Measurements from ENCODE around the gene NFATC3. TPM values are rescaled to one million over a fixed set of nuclear protein-coding genes. Genes with fewer than 3 reads are reported as not detected.

The NFATC3 gene
- total RNA-seq, 3 donors from 2014 or later, result 64.8 to 72.3 (median 65.3) TPM

DNA sequence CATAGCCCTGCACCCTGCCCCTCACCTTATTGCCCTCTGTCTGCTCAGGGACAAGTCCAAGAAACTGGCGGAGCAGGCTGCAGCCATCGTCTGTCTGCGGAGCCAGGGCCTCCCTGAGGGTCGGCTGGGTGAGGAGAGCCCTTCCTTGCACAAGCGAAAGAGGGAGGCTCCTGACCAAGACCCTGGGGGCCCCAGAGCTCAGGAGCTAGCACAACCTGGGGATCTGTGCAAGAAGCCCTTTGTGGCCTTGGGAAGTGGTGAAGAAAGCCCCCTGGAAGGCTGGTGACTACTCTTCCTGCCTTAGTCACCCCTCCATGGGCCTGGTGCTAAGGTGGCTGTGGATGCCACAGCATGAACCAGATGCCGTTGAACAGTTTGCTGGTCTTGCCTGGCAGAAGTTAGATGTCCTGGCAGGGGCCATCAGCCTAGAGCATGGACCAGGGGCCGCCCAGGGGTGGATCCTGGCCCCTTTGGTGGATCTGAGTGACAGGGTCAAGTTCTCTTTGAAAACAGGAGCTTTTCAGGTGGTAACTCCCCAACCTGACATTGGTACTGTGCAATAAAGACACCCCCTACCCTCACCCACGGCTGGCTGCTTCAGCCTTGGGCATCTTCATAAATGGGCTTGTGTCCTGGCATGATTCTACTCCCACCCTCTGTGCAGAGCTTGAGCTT is 6.3 kb upstream of the NFATC3 start:
- no peak for ATAC-seq
- H3K4me3 Mint-ChIP-seq, result peak overlapping the region; percentile 19
- H3K9me3 Mint-ChIP-seq, result no peaks in the 10 kb centered on the region
- H3K27me3 Mint-ChIP-seq (ENCODE audit: low read depth), result no peaks in the 10 kb centered on the region
- H3K36me3 Mint-ChIP-seq (ENCODE audit: insufficient read depth), result peaks cover 31% of the 10 kb centered on the region
- DNase-seq, result no peak
- H3K4me1 Mint-ChIP-seq (ENCODE audit: low read depth), result peaks cover 89% of the 10 kb centered on the region

- no peak for DNase-seq
- Mint-ChIP-seq H3K4me3 (peak overlapping the region; percentile 67), H3K27me3 (ENCODE audit: low read depth) (no peaks in the 10 kb centered on the region), H3K4me1 (ENCODE audit: low read depth) (peaks cover 89% of the 10 kb centered on the region), H3K9me3 (no peaks in the 10 kb centered on the region), H3K36me3 (ENCODE audit: insufficient read depth) (peaks cover 28% of the 10 kb centered on the region)
- ATAC-seq, result no peak
These were observed 5.9 kb upstream of the NFATC3 start for GRCh38 chr16:68079376-68079625.

DNA sequence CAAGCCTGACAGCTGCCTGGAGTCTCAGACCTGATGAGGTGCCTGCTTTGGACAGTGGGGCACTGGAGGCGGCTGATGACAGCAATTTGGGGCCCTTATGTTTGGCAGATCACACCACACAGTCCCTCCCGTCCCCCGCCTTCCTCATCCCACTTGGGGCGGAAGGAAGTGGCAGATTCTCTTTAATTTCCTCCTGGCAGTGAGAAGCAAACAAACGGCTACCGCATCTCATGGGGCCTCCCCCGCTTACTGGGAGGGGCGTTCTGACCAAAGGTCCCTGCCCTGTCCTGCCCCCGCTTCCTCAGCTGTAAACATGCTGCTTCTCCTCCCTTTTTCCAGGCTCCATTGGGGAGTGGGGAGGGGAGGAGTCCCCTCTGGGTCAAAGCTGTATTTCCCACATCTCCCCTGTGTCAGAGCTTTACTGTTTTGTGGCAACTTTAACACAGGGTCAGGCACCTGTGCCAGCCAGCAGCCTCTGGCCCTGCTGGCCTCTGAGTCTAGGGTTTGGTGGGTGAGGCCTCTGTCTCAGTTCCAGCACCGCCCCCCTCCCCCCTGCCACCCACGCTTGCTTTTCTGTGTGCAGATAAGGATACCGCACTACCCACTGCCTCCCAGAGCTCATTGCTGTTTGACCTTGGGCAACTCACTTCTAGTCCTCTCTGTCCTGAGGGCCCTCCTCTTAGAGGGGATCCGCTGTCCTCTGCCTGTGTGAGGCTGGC is 5.4 kb upstream of the NFATC3 start:
- Mint-ChIP-seq H3K4me3 (peak overlapping the region; percentile 67), H3K9me3 (no peaks in the 10 kb centered on the region), H3K27me3 (ENCODE audit: low read depth) (no peaks in the 10 kb centered on the region), H3K4me1 (ENCODE audit: low read depth) (peaks cover 86% of the 10 kb centered on the region), H3K36me3 (ENCODE audit: insufficient read depth) (peaks cover 24% of the 10 kb centered on the region)
- DNase-seq (peak; percentile 65), ATAC-seq (peak; percentile 11 to 32)

DNA sequence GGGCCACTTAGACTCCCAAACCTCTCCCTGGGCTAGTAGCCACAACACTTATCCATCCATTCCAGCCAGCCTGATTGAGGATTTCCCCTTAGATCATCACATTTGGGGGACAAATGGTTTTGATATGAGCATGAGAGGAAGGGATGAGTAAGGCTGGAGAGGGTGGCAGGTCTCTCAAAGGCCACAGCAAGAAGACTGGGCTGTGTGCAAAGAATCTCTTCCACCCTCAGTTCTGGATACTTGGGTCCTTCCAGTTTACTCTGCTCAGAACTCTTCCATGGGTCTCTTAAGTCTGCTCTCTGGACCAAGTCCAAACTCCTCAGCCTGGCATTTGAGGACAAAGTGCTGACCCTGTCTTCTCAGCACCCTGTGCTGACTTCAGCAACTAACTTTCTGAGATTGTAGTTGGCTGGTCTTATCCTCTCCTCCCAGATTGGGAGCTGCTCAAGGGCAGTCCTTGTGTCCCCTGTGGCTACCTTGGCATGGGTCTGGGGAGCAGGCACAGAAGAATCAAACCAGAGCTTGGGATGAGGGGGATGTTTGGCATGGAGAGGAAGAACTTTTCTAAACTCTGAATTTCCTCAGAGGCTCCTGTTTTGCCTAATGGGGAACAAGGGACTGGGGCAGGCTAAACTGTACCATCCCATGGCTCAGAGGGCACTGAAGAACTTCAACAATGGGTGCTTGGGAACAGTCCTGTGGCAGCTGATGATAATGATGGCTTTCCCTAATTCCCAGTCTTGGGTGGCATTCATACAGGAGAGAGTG is 3.1 kb upstream of the NFATC3 start:
- peaks cover 70% of the 10 kb centered on the region for H3K4me1 Mint-ChIP-seq (ENCODE audit: low read depth)
- no peak for ATAC-seq
- no peak for DNase-seq
- H3K36me3 Mint-ChIP-seq (ENCODE audit: insufficient read depth), result peaks cover 9% of the 10 kb centered on the region
- H3K27me3 Mint-ChIP-seq (ENCODE audit: low read depth), result no peaks in the 10 kb centered on the region
- H3K4me3 Mint-ChIP-seq, result peak overlapping the region; percentile 14
- no peaks in the 10 kb centered on the region for H3K9me3 Mint-ChIP-seq

DNA sequence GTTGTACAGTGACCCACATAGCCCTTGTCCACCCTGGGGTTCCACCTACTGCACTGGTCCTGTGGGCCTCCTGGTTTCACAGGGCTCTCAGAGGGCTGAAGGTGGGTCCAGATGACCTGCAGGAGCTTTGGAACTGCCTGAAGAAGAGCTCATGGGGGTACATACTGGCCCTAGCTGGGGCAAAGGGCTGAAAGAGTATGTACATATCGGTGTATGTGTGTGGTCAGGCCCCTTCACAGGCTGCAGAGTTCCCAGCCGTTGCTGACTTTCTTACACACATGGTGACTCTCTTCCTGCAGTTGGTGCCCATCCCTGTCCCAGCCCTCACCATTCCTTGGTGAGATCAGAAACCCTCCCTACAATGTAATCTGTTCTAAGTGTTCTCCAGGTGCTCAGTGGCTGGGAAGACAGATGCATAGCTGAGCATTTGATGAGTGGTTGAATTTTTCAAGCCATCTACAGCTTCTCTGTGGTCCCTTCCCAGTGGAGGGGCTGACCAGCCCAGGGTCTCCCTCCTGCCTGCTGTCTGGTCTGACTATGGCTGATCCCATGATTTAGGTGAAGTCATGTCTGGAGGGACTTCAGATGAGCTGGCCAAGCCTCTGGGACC is 2.4 kb upstream of the NFATC3 start:
- DNase-seq, result no peak
- Mint-ChIP-seq H3K9me3 (no peaks in the 10 kb centered on the region), H3K4me3 (peak overlapping the region; percentile 11), H3K27me3 (ENCODE audit: low read depth) (no peaks in the 10 kb centered on the region), H3K4me1 (ENCODE audit: low read depth) (peaks cover 69% of the 10 kb centered on the region), H3K36me3 (ENCODE audit: insufficient read depth) (peaks cover 9% of the 10 kb centered on the region)
- ATAC-seq, result no peak

- no peak for DNase-seq
- H3K27me3 Mint-ChIP-seq (ENCODE audit: low read depth), result no peaks in the 10 kb centered on the region
- peak overlapping the region; percentile 19 for H3K4me3 Mint-ChIP-seq
- H3K4me1 Mint-ChIP-seq (ENCODE audit: low read depth), result peaks cover 67% of the 10 kb centered on the region
- no peak for ATAC-seq
- peaks cover 4% of the 10 kb centered on the region for H3K36me3 Mint-ChIP-seq (ENCODE audit: insufficient read depth)
- no peaks in the 10 kb centered on the region for H3K9me3 Mint-ChIP-seq
These were observed 1.9 kb upstream of the NFATC3 start for GRCh38 chr16:68083239-68083781.

DNA sequence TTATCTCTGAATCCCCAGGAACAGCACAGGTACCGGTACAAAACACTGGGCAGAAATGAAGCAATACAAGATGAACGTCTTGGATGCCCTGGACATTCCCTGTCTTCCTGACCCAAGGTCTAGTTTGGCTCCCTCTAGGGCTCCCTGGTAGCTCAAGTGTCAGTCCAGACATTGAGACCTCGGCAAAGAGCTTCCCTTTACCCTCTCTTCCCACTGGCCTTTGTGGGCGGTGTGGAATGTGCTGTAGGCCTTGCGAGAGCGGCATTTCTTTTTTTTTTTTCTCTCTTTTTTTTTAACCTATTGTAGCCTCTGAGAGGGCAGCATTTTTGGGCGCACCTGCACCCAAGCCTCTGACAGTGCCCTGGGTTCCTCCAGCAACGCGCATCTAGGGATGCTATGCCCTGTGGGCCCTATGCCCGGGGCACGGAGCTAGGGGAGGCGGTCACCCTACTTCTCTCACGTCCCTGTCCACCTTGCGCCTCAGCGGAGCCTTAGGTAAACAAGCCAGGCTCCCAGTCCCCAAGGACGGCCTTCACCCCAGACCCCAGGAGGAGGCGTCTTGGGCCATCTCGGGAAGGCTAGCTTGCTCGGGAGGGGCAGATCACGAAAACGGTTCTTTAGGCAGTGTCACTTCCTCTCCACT is 1.2 kb upstream of the NFATC3 start:
- Mint-ChIP-seq H3K27me3 (ENCODE audit: low read depth) (no peaks in the 10 kb centered on the region), H3K36me3 (ENCODE audit: insufficient read depth) (no peaks in the 10 kb centered on the region), H3K4me1 (ENCODE audit: low read depth) (peaks cover 66% of the 10 kb centered on the region), H3K9me3 (no peaks in the 10 kb centered on the region), H3K4me3 (peak overlapping the region; percentile 91)
- DNase-seq (no peak), ATAC-seq (no peak)

DNA sequence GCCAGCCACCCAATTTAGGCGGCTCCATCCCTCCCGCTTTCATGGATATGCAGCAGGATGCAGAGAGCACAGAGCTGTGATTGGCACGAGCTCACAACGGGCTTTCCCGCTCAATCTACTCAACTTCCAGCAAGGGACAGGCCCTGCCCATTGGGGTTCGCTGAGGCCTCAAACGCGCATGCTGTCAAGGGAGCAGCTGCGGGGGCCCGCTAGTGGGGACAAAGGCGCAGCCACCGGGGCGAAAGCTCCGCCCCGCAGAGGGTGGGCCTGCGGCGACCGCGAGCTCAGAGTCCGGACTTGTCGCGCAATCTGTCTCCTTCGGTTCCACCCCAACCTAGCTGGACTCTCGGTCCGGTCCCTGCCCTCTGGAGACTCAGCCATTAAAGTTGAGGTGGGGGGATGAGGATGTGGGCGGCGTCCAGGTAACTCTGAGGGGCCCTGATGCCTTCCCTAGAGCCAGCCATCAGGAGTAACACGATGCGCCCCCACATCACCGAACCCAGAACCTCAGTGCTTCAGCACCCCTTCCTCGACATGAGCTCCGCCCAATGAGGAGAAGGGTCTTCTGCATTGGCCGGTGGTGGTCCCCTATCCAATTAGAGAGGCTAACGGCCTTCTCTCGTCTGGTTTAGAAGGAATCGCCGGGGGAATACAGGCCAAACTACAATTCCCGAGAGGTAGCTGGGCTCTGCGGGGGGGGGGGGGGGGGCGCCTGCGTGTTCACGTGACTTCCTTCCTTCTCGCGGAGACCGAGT is 489 bp upstream of the NFATC3 start:
- Mint-ChIP-seq H3K9me3 (no peaks in the 10 kb centered on the region), H3K36me3 (ENCODE audit: insufficient read depth) (no peaks in the 10 kb centered on the region), H3K4me3 (peak overlapping the region; percentile 91), H3K27me3 (ENCODE audit: low read depth) (no peaks in the 10 kb centered on the region), H3K4me1 (ENCODE audit: low read depth) (peaks cover 66% of the 10 kb centered on the region)
- peak; percentile 63 to 70 for ATAC-seq
- peak; percentile 73 for DNase-seq

GRCh38 chr16:68086336-68086841 is 1.2 kb downstream of the NFATC3 start:
- Mint-ChIP-seq H3K9me3 (no peaks in the 10 kb centered on the region), H3K4me1 (ENCODE audit: low read depth) (peaks cover 67% of the 10 kb centered on the region), H3K27me3 (ENCODE audit: low read depth) (no peaks in the 10 kb centered on the region), H3K36me3 (ENCODE audit: insufficient read depth) (no peaks in the 10 kb centered on the region), H3K4me3 (peak overlapping the region; percentile 91)
- ATAC-seq (no peak), DNase-seq (no peak)

DNA sequence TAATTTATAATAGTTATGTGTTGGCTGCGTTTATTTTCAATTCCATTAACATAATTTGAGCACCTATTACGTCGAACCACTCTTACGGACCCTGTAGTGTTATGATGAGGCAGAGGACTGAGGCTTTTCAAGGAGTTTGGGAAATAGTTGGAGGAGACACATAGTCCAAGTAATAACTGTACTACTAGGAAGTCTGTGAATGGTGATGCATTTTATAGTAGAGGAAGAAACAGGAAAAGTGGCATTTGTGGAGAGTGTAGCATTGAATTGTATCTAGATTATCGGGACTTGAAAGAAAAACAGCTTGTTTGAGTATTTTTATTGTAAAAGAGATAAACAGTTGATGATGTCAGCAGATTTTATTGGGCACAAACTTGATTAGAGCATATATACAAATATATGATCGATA is 1.7 kb downstream of the NFATC3 start:
- no peaks in the 10 kb centered on the region for H3K9me3 Mint-ChIP-seq
- H3K4me3 Mint-ChIP-seq, result peak overlapping the region; percentile 91
- H3K27me3 Mint-ChIP-seq (ENCODE audit: low read depth), result no peaks in the 10 kb centered on the region
- no peaks in the 10 kb centered on the region for H3K36me3 Mint-ChIP-seq (ENCODE audit: insufficient read depth)
- no peak for ATAC-seq
- H3K4me1 Mint-ChIP-seq (ENCODE audit: low read depth), result peaks cover 67% of the 10 kb centered on the region
- DNase-seq, result no peak

DNA sequence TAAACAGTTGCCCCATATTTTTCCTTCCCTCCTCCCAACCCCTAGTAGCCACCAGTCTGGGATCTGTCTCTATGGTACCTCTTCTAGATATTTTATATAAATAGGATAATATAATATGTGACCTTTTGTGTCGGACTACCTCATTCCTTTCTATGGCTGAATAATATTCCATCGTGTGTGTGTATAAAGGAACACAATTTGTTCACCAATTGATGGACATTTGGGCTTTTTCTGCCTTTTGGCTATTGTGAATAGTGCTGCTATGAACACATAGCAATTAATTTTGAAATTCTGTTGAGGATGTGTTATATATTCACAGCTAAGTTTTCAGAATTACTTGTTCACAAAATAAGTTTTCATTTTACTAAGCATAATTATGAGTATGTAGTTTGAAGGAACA is 2.5 kb downstream of the NFATC3 start:
- peak overlapping the region; percentile 91 for H3K4me3 Mint-ChIP-seq
- H3K27me3 Mint-ChIP-seq (ENCODE audit: low read depth), result no peaks in the 10 kb centered on the region
- H3K36me3 Mint-ChIP-seq (ENCODE audit: insufficient read depth), result no peaks in the 10 kb centered on the region
- H3K4me1 Mint-ChIP-seq (ENCODE audit: low read depth), result peaks cover 65% of the 10 kb centered on the region
- no peak for DNase-seq
- no peak for ATAC-seq
- H3K9me3 Mint-ChIP-seq, result no peaks in the 10 kb centered on the region

DNA sequence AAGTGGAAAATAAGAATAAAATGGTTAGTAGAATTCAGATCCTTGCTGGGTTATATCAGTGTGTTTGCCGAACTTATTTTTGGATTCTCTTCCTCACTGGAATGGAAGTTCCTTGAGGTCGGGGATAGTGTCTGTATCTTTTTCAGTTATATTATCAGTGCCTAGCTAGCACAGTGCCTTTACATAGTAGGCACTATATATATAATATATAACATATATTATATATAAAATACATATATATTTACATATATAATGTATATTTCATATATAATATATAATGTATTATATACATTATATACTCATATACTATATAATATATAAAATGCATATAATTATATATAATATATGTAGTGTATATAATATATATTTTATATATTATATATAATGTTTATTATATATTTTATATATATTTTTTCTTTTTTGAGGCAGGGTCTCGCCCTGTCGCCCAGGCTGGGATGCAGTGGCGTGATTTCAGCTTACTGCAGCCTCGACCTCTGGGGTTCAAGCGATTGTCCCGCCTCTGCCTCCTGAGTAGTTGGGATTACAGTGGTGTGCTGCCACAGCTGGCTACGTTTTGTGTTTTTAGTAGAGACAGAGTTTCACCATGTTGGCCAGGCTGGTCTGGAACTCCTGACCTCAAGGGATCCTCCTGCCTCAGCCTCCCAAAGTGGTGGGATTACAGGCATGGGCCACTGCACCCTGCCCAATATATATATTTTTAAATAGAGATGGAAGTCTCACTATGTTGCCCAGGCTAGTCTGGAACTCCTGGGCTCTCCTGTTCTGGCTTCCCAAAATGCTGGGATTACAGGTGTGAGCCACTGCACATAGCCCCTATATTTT is 3.2 kb downstream of the NFATC3 start:
- ATAC-seq, result no peak
- Mint-ChIP-seq H3K9me3 (no peaks in the 10 kb centered on the region), H3K36me3 (ENCODE audit: insufficient read depth) (no peaks in the 10 kb centered on the region), H3K4me3 (peak overlapping the region; percentile 91), H3K27me3 (ENCODE audit: low read depth) (no peaks in the 10 kb centered on the region), H3K4me1 (ENCODE audit: low read depth) (peaks cover 65% of the 10 kb centered on the region)
- no peak for DNase-seq
